ENCODE results near the gene RBBP8NL.

The RBBP8NL gene

GRCh38 chr20:62449951-62450691 is 22.8 kb upstream of the RBBP8NL start:
- H3K9me3 ChIP-seq (ENCODE audit: control insufficient read depth, low read depth, low read length): no peaks in the 10 kb centered on the region
- no peaks in the 10 kb centered on the region for H3K4me1 ChIP-seq (ENCODE audit: control insufficient read depth, low read depth, low read length)
- no peak overlapping the region for H3K27ac ChIP-seq (ENCODE audit: low read length)
- H3K36me3 ChIP-seq (ENCODE audit: control insufficient read depth, low read depth, low read length): no peaks in the 10 kb centered on the region
- no peak overlapping the region for H3K9ac ChIP-seq (ENCODE audit: low read length)
- no peaks in the 10 kb centered on the region for H3K27me3 ChIP-seq (ENCODE audit: control insufficient read depth, insufficient read depth, low read length)
- H3K4me3 ChIP-seq (ENCODE audit: low read length): no peak overlapping the region

- Histone ChIP-seq H3K9ac (ENCODE audit: low read length) (no peak overlapping the region), H3K27me3 (ENCODE audit: control insufficient read depth, insufficient read depth, low read length) (no peaks in the 10 kb centered on the region)
Observed at GRCh38 chr20:62448788-62449187, 21.4 kb upstream of the RBBP8NL start.

GRCh38 chr20:62448038-62448437 is 20.7 kb upstream of the RBBP8NL start:
- H3K4me3 ChIP-seq (ENCODE audit: low read length): no peak overlapping the region
- H3K27ac ChIP-seq (ENCODE audit: low read length): no peak overlapping the region
- no peak overlapping the region for H3K9ac ChIP-seq (ENCODE audit: low read length)
- no peaks in the 10 kb centered on the region for H3K27me3 ChIP-seq (ENCODE audit: control insufficient read depth, insufficient read depth, low read length)
- no peaks in the 10 kb centered on the region for H3K4me1 ChIP-seq (ENCODE audit: control insufficient read depth, low read depth, low read length)
- H3K9me3 ChIP-seq (ENCODE audit: control insufficient read depth, low read depth, low read length): no peaks in the 10 kb centered on the region
- H3K36me3 ChIP-seq (ENCODE audit: control insufficient read depth, low read depth, low read length): no peaks in the 10 kb centered on the region

More at GRCh38 chr20:62448788-62449187, 21.4 kb upstream of the RBBP8NL start:
- no peak overlapping the region for H3K4me3 ChIP-seq (ENCODE audit: low read length)
- H3K27ac ChIP-seq (ENCODE audit: low read length): no peak overlapping the region
- H3K36me3 ChIP-seq (ENCODE audit: control insufficient read depth, low read depth, low read length): no peaks in the 10 kb centered on the region
- no peaks in the 10 kb centered on the region for H3K4me1 ChIP-seq (ENCODE audit: control insufficient read depth, low read depth, low read length)
- H3K9me3 ChIP-seq (ENCODE audit: control insufficient read depth, low read depth, low read length): no peaks in the 10 kb centered on the region

- Histone ChIP-seq H3K9me3 (ENCODE audit: control insufficient read depth, low read depth, low read length) (no peaks in the 10 kb centered on the region), H3K27ac (ENCODE audit: low read length) (no peak overlapping the region), H3K4me1 (ENCODE audit: control insufficient read depth, low read depth, low read length) (no peaks in the 10 kb centered on the region), H3K9ac (ENCODE audit: low read length) (no peak overlapping the region), H3K36me3 (ENCODE audit: control insufficient read depth, low read depth, low read length) (no peaks in the 10 kb centered on the region), H3K4me3 (ENCODE audit: low read length) (no peak overlapping the region), H3K27me3 (ENCODE audit: control insufficient read depth, insufficient read depth, low read length) (no peaks in the 10 kb centered on the region)
Observed at GRCh38 chr20:62446888-62447869, 19.8 kb upstream of the RBBP8NL start.

- Histone ChIP-seq H3K9me3 (ENCODE audit: control insufficient read depth, low read depth, low read length) (no peaks in the 10 kb centered on the region), H3K36me3 (ENCODE audit: control insufficient read depth, low read depth, low read length) (no peaks in the 10 kb centered on the region), H3K27me3 (ENCODE audit: control insufficient read depth, insufficient read depth, low read length) (no peaks in the 10 kb centered on the region), H3K4me1 (ENCODE audit: control insufficient read depth, low read depth, low read length) (no peaks in the 10 kb centered on the region), H3K27ac (ENCODE audit: low read length) (no peak overlapping the region), H3K9ac (ENCODE audit: low read length) (no peak overlapping the region), H3K4me3 (ENCODE audit: low read length) (no peak overlapping the region)
Observed at GRCh38 chr20:62446481-62446880, 19.1 kb upstream of the RBBP8NL start.

- no peak overlapping the region for H3K9ac ChIP-seq (ENCODE audit: low read length)
- no peaks in the 10 kb centered on the region for H3K9me3 ChIP-seq (ENCODE audit: control insufficient read depth, low read depth, low read length)
- H3K4me3 ChIP-seq (ENCODE audit: low read length): no peak overlapping the region
- H3K36me3 ChIP-seq (ENCODE audit: control insufficient read depth, low read depth, low read length): no peaks in the 10 kb centered on the region
- H3K4me1 ChIP-seq (ENCODE audit: control insufficient read depth, low read depth, low read length): no peaks in the 10 kb centered on the region
- H3K27ac ChIP-seq (ENCODE audit: low read length): no peak overlapping the region
- no peaks in the 10 kb centered on the region for H3K27me3 ChIP-seq (ENCODE audit: control insufficient read depth, insufficient read depth, low read length)
Observed at GRCh38 chr20:62445553-62446340, 18.4 kb upstream of the RBBP8NL start.

GRCh38 chr20:62444286-62444685 is 16.9 kb upstream of the RBBP8NL start:
- no peak overlapping the region for H3K4me3 ChIP-seq (ENCODE audit: low read length)
- H3K27me3 ChIP-seq (ENCODE audit: control insufficient read depth, insufficient read depth, low read length): no peaks in the 10 kb centered on the region
- H3K9me3 ChIP-seq (ENCODE audit: control insufficient read depth, low read depth, low read length): no peaks in the 10 kb centered on the region
- H3K4me1 ChIP-seq (ENCODE audit: control insufficient read depth, low read depth, low read length): no peaks in the 10 kb centered on the region
- H3K27ac ChIP-seq (ENCODE audit: low read length): no peak overlapping the region
- H3K36me3 ChIP-seq (ENCODE audit: control insufficient read depth, low read depth, low read length): no peaks in the 10 kb centered on the region
- H3K9ac ChIP-seq (ENCODE audit: low read length): no peak overlapping the region

- Histone ChIP-seq H3K36me3 (ENCODE audit: control insufficient read depth, low read depth, low read length) (no peaks in the 10 kb centered on the region), H3K27ac (ENCODE audit: low read length) (no peak overlapping the region), H3K9me3 (ENCODE audit: control insufficient read depth, low read depth, low read length) (no peaks in the 10 kb centered on the region), H3K9ac (ENCODE audit: low read length) (no peak overlapping the region), H3K4me3 (ENCODE audit: low read length) (no peak overlapping the region), H3K4me1 (ENCODE audit: control insufficient read depth, low read depth, low read length) (no peaks in the 10 kb centered on the region), H3K27me3 (ENCODE audit: control insufficient read depth, insufficient read depth, low read length) (no peaks in the 10 kb centered on the region)
Observed at GRCh38 chr20:62441987-62442539, 14.7 kb upstream of the RBBP8NL start.

- H3K4me1 ChIP-seq (ENCODE audit: control insufficient read depth, low read depth, low read length): no peaks in the 10 kb centered on the region
- no peaks in the 10 kb centered on the region for H3K9me3 ChIP-seq (ENCODE audit: control insufficient read depth, low read depth, low read length)
- no peaks in the 10 kb centered on the region for H3K36me3 ChIP-seq (ENCODE audit: control insufficient read depth, low read depth, low read length)
- H3K27me3 ChIP-seq (ENCODE audit: control insufficient read depth, insufficient read depth, low read length): no peaks in the 10 kb centered on the region
- H3K27ac ChIP-seq (ENCODE audit: low read length): no peak overlapping the region
- H3K9ac ChIP-seq (ENCODE audit: low read length): no peak overlapping the region
- H3K4me3 ChIP-seq (ENCODE audit: low read length): no peak overlapping the region
Observed at GRCh38 chr20:62439218-62439617, 11.9 kb upstream of the RBBP8NL start.

GRCh38 chr20:62437927-62438326 is 10.6 kb upstream of the RBBP8NL start:
- Histone ChIP-seq H3K27me3 (ENCODE audit: control insufficient read depth, insufficient read depth, low read length) (no peaks in the 10 kb centered on the region), H3K27ac (ENCODE audit: low read length) (no peak overlapping the region)

GRCh38 chr20:62437496-62437895 is 10.2 kb upstream of the RBBP8NL start:
- no peaks in the 10 kb centered on the region for H3K36me3 ChIP-seq (ENCODE audit: control insufficient read depth, low read depth, low read length)
- H3K27me3 ChIP-seq (ENCODE audit: control insufficient read depth, insufficient read depth, low read length): no peaks in the 10 kb centered on the region

More at GRCh38 chr20:62437927-62438326, 10.6 kb upstream of the RBBP8NL start:
- Histone ChIP-seq H3K9me3 (ENCODE audit: control insufficient read depth, low read depth, low read length) (no peaks in the 10 kb centered on the region), H3K4me3 (ENCODE audit: low read length) (no peak overlapping the region), H3K9ac (ENCODE audit: low read length) (no peak overlapping the region), H3K4me1 (ENCODE audit: control insufficient read depth, low read depth, low read length) (no peaks in the 10 kb centered on the region), H3K36me3 (ENCODE audit: control insufficient read depth, low read depth, low read length) (no peaks in the 10 kb centered on the region)

More at GRCh38 chr20:62437496-62437895, 10.2 kb upstream of the RBBP8NL start:
- no peaks in the 10 kb centered on the region for H3K9me3 ChIP-seq (ENCODE audit: control insufficient read depth, low read depth, low read length)
- H3K9ac ChIP-seq (ENCODE audit: low read length): no peak overlapping the region
- no peaks in the 10 kb centered on the region for H3K4me1 ChIP-seq (ENCODE audit: control insufficient read depth, low read depth, low read length)
- no peak overlapping the region for H3K4me3 ChIP-seq (ENCODE audit: low read length)
- no peak overlapping the region for H3K27ac ChIP-seq (ENCODE audit: low read length)
